ENCODE data around the gene IGFBP5. TPM values are rescaled to one million over a fixed set of nuclear protein-coding genes. Genes with fewer than 3 reads are reported as not detected.

Gene IGFBP5
- total RNA-seq, 4 donors from 2014 or later = 27.7 to 460 (median 134) TPM

- 55 to 64% methylated on average over 2 of the region's 2 CpGs for WGBS, 2 donors
- intact Hi-C loops (cut with DNase I; ENCODE audit: low total_unique reads) = no loop called here
- no peak for DNase-seq (ENCODE audit: low spot score in 2 of 2)
- no peak for TF ChIP-seq POLR2A (IDR thresholded peaks at IDR 0.05)
- TF ChIP-seq CTCF (IDR thresholded peaks at IDR 0.05) = no peak
- no peak overlapping the region for H3K4me3 ChIP-seq (ENCODE audit: low read depth, poor library complexity, severe bottlenecking)
Measured at GRCh38 chr2:216626875-216627245, 68.5 kb downstream of the IGFBP5 start.

DNA sequence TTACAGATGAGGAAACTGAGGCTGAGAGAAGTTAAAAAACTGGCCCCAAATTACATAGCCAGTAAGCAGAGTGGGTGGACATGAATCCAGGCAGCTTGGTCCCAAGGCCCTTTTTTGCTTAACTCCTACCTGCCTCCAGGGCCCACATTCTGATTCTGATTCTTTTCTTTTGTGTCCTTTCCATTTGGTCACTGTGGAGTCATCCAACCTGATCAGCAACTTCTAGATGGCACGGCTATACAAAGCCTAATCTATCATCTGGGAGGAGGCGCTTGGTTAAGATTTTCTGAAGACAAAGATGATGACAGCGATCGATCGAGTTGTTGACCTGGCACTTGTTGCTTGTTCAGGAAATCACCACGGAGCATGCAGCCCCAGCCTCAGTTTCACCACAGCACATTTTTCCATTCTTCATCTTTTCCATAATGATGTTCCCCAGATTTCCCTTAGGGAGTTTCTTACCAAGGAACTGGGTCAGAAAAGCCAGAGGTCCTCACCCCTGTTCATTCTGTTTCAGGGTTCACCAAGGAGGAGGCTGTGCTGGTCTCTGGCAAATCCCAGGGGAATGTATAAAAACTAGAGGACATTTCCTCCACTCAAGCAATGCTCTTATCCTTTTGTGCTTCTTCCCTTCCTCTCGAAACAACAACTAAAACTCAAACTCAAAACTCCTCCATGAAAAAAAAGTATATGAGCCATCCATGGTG, 69.0 kb downstream of the IGFBP5 start:
- TF ChIP-seq CTCF (IDR thresholded peaks at IDR 0.05) = no peak
- intact Hi-C loops (cut with DNase I; ENCODE audit: low total_unique reads) = no loop called here
- DNase-seq (ENCODE audit: low spot score in 2 of 2) = no peak
- WGBS, 2 donors = 52 to 67% methylated on average over 7 of the region's 7 CpGs
- H3K4me3 ChIP-seq (ENCODE audit: low read depth, poor library complexity, severe bottlenecking) = no peak overlapping the region

GRCh38 chr2:216624251-216624650, 71.1 kb downstream of the IGFBP5 start:
- no peak overlapping the region for H3K4me3 ChIP-seq (ENCODE audit: low read depth, poor library complexity, severe bottlenecking)
- 95 to 98% methylated on average over 2 of the region's 2 CpGs for WGBS, 2 donors
- intact Hi-C loops (cut with DNase I; ENCODE audit: low total_unique reads) = no loop called here
- DNase-seq (ENCODE audit: low spot score in 2 of 2) = no peak
- TF ChIP-seq CTCF (IDR thresholded peaks at IDR 0.05) = no peak
- TF ChIP-seq POLR2A (IDR thresholded peaks at IDR 0.05) = no peak

- TF ChIP-seq POLR2A (IDR thresholded peaks at IDR 0.05) (no peak), CTCF (IDR thresholded peaks at IDR 0.05) (no peak)
- intact Hi-C loops (cut with DNase I; ENCODE audit: low total_unique reads) = no loop called here
Measured at GRCh38 chr2:216622526-216622925, 72.8 kb downstream of the IGFBP5 start.

More at GRCh38 chr2:216622526-216622925, 72.8 kb downstream of the IGFBP5 start:
- no peak for DNase-seq (ENCODE audit: low spot score in 2 of 2)
- 69 to 89% methylated on average over 4 of the region's 4 CpGs for WGBS, 2 donors
- no peak overlapping the region for H3K4me3 ChIP-seq (ENCODE audit: low read depth, poor library complexity, severe bottlenecking)

Other genes starting within 250 kb of the IGFBP5 start
- gene RPL37A, start 196.7 kb downstream of the IGFBP5 start, total RNA-seq = 1,000 to 10,000 TPM; 1,765 to 2,628 (median 2,029) TPM
- 10 to 100 TPM in 3 of 4 donors, 1 to 10 TPM in 1; 8.7 to 69.5 (median 28.2) TPM for gene IGFBP2, start 62.1 kb downstream of the IGFBP5 start, total RNA-seq
- gene TNP1, start 164.5 kb upstream of the IGFBP5 start, total RNA-seq = not detected

Data from lower leg skin (tissue), 4 donors.